ENCODE results near the gene FAM200B. TPM values are rescaled to one million over a fixed set of nuclear protein-coding genes. Genes with fewer than 3 reads are reported as not detected.

The FAM200B gene
- total and polyA plus RNA-seq, 2 donors, result 35.3 to 74.4 TPM

GRCh38 chr4:15735536-15735935, 53.9 kb downstream of the FAM200B start:
- Histone ChIP-seq H3K36me3 (ENCODE audit: control insufficient read depth in 2 of 2, insufficient read depth in 2 of 2, low read length in 1 of 2) (no peaks in the 10 kb centered on the region), H3K4me1 (ENCODE audit: control insufficient read depth in 2 of 2, insufficient read depth in 2 of 2, low read length in 2 of 2) (peaks cover 20 to 26% of the 10 kb centered on the region in 2 donors), H3K27me3 (ENCODE audit: control insufficient read depth in 2 of 2, insufficient read depth in 1 of 2, low read length in 1 of 2) (no peaks in the 10 kb centered on the region), H3K27ac (ENCODE audit: low read depth in 1 of 2, low read length in 1 of 2) (no peak overlapping the region), H3K9me3 (ENCODE audit: control insufficient read depth in 2 of 2, insufficient read depth in 1 of 2, low read length in 1 of 2) (peaks cover 0 to 4% of the 10 kb centered on the region in 2 donors), H3K4me3 (ENCODE audit: low read length in 2 of 2) (no peak overlapping the region)
- 88% methylated on average over 6 of the region's 6 CpGs for WGBS
- no peak for DNase-seq (ENCODE audit: low read depth in 6 of 9, low spot score in 9 of 9)

GRCh38 chr4:15736514-15737050, 55.0 kb downstream of the FAM200B start:
- WGBS, result over 99% methylated on average over 4 of the region's 4 CpGs
- no peaks in the 10 kb centered on the region for H3K36me3 ChIP-seq (ENCODE audit: control insufficient read depth in 2 of 2, insufficient read depth in 2 of 2, low read length in 1 of 2)
- no peak overlapping the region for H3K4me3 ChIP-seq (ENCODE audit: low read length in 2 of 2)
- no peak overlapping the region for H3K27ac ChIP-seq (ENCODE audit: low read depth in 1 of 2, low read length in 1 of 2)
- H3K9me3 ChIP-seq (ENCODE audit: control insufficient read depth in 2 of 2, insufficient read depth in 1 of 2, low read length in 1 of 2), result peaks cover 0 to 6% of the 10 kb centered on the region in 2 donors
- H3K27me3 ChIP-seq (ENCODE audit: control insufficient read depth in 2 of 2, insufficient read depth in 1 of 2, low read length in 1 of 2), result no peaks in the 10 kb centered on the region
- H3K4me1 ChIP-seq (ENCODE audit: control insufficient read depth in 2 of 2, insufficient read depth in 2 of 2, low read length in 2 of 2), result peaks cover 20 to 23% of the 10 kb centered on the region in 2 donors
- DNase-seq (ENCODE audit: low read depth in 6 of 9, low spot score in 9 of 9), result no peak

- Histone ChIP-seq H3K4me1 (ENCODE audit: control insufficient read depth in 2 of 2, insufficient read depth in 2 of 2, low read length in 2 of 2) (peaks cover 20 to 23% of the 10 kb centered on the region in 2 donors), H3K4me3 (ENCODE audit: low read length in 2 of 2) (no peak overlapping the region), H3K9me3 (ENCODE audit: control insufficient read depth in 2 of 2, insufficient read depth in 1 of 2, low read length in 1 of 2) (peaks cover 1 to 12% of the 10 kb centered on the region in 2 donors), H3K27me3 (ENCODE audit: control insufficient read depth in 2 of 2, insufficient read depth in 1 of 2, low read length in 1 of 2) (no peaks in the 10 kb centered on the region), H3K36me3 (ENCODE audit: control insufficient read depth in 2 of 2, insufficient read depth in 2 of 2, low read length in 1 of 2) (no peaks in the 10 kb centered on the region), H3K27ac (ENCODE audit: low read depth in 1 of 2, low read length in 1 of 2) (no peak overlapping the region)
- WGBS, result 90% methylated on average over 3 of the region's 3 CpGs
- no peak for DNase-seq (ENCODE audit: low read depth in 6 of 9, low spot score in 9 of 9)
Measured at GRCh38 chr4:15737255-15737654, 55.6 kb downstream of the FAM200B start.

GRCh38 chr4:15738877-15739276, 57.2 kb downstream of the FAM200B start:
- Histone ChIP-seq H3K4me1 (ENCODE audit: control insufficient read depth in 2 of 2, insufficient read depth in 2 of 2, low read length in 2 of 2) (peaks cover 19 to 22% of the 10 kb centered on the region in 2 donors), H3K4me3 (ENCODE audit: low read length in 2 of 2) (no peak overlapping the region), H3K27ac (ENCODE audit: low read depth in 1 of 2, low read length in 1 of 2) (no peak overlapping the region), H3K36me3 (ENCODE audit: control insufficient read depth in 2 of 2, insufficient read depth in 2 of 2, low read length in 1 of 2) (no peaks in the 10 kb centered on the region), H3K27me3 (ENCODE audit: control insufficient read depth in 2 of 2, insufficient read depth in 1 of 2, low read length in 1 of 2) (no peaks in the 10 kb centered on the region), H3K9me3 (ENCODE audit: control insufficient read depth in 2 of 2, insufficient read depth in 1 of 2, low read length in 1 of 2) (peaks cover 1 to 10% of the 10 kb centered on the region in 2 donors)
- no peak for DNase-seq (ENCODE audit: low read depth in 6 of 9, low spot score in 9 of 9)
- 93% methylated on average over 1 of the region's 1 CpG for WGBS

Other genes starting within 250 kb of the FAM200B start
- 3.3 TPM for gene CC2D2A, start 211.9 kb upstream of the FAM200B start, total RNA-seq
- gene CC2D2A, start 211.9 kb upstream of the FAM200B start, polyA plus RNA-seq, result 3.5 TPM
- 66.7 TPM for gene FBXL5, start 26.5 kb upstream of the FAM200B start, total RNA-seq
- 72.6 TPM for gene FBXL5, start 26.5 kb upstream of the FAM200B start, polyA plus RNA-seq
- 4.1 TPM for gene BST1, start 21.2 kb downstream of the FAM200B start, total RNA-seq
- gene BST1, start 21.2 kb downstream of the FAM200B start, polyA plus RNA-seq, result 2.9 TPM
- 47.6 TPM for gene CD38, start 96.5 kb downstream of the FAM200B start, total RNA-seq
- 31.0 TPM for gene CD38, start 96.5 kb downstream of the FAM200B start, polyA plus RNA-seq